Measurements from ENCODE around the gene ARNT2.
"Not testable (repeated sequence)": the region's sequence is repeated elsewhere in the genome, so short reads cannot be mapped to it uniquely, and the experiment has no call there.

Gene ARNT2

DNA sequence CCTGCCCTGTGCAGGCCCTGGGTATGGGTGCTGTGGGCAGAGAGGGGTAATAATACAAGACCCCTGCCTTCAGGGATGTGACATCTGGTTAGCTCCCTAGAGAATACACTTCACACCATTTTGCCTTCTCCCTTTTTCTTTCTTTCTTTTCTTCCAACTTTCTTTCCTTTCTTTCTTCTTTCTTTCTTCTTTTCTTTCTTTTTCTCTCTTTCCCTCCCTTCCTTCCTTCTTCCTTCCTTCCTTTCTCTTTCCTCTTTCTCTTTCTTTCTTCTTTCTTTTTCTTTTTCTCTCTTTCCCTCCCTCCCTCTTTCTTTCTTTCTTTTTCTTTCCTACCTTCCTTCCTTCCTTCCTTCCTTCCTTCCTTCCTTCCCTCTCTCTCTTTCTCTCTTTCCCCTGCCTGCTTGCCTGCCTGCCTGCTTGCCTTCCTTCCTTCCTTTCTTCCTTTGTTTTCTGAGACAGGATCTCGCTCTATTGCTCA is 222.5 kb downstream of the ARNT2 start:
- DNase-seq, result no peak

DNA sequence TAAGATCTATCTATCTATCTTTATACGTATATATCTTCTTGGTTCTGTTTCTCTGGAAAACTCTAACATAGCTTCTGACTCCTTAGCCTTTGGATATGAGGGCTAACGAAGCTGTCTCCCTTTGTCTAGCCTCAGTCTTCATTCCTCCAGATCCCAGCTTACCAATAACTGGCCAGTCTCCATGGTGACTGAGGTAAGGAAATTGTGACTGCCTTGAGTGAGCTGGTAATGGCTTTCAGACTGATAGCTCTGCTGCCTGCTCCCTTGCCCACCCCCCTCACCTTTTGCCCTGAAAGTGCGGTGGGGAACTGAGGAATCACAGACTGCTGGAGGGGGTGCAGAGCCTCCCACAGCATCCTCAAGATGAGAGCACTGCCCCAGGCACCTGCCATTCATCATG is 225.2 kb downstream of the ARNT2 start:
- no peak for DNase-seq

DNA sequence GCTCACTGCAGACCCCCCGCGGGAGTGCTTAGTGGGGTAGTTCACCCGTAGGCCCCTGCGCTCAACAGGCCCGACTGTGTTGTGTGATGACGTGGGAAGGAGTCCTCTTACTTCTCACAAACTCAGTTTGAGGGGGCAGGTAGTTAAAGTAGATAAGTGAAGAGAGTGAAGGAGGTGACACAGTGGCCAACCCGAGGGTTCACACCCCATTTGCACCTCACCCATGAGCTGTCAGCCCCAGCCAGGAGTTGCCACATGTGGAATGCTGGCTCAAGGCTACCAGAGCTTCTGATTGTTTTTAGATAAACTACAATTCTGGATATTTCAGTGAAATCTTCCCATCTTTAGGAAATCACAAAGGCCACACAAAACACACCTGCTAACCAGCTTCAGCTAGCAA is 226.8 kb downstream of the ARNT2 start:
- DNase-seq, result no peak

DNA sequence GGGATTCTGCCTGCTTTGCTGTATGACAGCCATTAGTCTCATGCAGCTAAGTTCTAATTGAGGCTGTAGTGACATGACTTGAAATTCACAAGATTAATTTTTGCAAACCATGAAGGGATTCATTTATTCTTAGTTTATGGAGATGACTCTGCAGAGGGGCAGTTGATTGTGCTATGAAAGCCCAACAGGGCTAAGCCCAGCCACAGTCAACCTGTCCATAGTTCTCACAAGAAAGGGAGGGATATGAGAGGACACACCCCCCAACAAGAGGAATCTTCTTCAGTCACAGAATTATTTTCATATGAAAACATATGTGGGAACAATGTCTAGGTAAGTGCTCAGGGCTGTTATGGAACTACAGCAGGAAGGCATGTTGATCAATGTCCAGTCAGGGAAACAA is 229.0 kb downstream of the ARNT2 start:
- DNase-seq, result no peak

DNA sequence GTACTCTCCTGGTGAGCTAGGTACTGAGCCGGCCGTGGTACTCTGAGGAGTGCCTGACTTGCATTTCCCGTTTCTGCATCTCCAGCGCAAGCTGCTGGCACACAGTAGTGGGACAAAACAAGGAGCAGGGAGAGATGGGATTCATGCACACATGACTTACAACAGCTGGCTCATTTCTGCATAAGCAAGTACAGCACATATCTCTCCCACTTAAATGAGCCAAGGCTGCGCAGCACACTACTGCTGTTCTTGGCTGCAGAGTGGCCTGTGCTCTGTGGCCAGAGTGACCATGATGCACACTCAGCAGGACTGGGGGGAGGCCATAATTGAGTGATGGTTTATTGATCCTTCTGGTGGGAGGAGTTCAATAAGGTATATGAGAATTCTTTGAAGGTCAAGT is 231.8 kb downstream of the ARNT2 start:
- DNase-seq, result no peak

DNA sequence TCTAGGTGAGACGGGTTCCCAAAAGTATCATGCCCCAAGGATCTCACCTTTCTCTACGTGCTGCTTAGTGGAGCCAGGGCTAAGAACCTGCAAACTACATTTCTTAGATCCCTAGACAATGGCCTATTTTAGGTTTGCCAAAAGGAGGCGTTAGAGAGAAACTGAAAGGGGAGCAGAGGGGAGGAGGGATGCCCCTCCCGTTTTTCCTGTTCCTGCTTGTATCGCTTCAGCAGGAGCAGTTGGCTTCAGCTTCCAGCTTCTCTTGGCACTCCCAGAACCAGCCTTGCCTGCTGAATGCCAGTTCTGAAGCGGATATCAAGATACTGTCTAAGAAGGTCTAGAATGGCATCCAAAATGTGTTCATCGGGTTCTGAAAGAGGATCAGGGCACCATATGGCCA is 232.5 kb downstream of the ARNT2 start:
- DNase-seq, result no peak

DNA sequence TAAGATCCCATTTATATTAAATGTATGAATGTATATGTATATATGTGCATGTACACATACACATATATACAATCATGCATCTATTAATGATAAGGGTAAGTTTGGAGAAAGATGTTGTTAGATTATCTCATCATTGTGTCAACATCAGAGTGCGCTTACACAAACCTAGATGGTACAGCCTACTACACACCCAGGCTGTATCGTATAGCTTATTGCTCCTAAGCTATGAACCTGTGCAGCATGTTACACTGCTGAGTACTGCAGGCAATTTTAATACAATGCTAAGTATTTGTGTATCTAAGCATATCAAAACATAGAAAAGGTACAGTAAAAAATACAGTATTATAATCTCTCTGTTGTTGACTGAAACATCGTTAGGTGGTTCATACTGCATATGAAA is 233.6 kb downstream of the ARNT2 start:
- no peak for DNase-seq

DNA sequence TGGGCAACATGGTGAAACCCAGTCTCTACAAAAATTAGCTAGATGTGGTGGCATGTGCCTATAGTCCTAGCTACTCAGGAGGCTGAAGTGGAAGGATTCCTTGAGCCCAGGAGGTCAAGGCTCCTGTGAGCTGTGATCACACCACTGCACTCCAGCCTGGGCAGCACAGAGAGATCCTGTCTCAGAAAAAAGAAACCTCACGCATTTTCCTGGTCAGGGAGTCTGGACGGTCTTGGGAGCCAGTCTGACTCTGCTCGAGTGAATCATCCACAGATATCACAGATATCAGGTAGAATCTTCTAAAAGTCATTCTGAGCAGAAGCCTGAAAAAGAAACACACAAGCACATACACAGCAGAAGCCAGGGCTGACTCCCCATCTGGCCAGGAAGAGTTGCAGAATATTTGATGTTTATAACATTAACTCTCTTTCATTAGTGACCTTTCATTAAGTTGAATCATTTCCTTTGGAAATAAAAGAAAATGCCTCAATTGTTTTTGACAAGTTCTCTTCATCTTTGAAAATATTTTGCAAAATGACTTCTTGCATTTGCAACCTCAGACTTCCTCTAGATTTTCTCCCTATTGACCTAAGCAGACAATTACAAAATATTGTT is 234.5 kb downstream of the ARNT2 start:
- no peak for DNase-seq

DNA sequence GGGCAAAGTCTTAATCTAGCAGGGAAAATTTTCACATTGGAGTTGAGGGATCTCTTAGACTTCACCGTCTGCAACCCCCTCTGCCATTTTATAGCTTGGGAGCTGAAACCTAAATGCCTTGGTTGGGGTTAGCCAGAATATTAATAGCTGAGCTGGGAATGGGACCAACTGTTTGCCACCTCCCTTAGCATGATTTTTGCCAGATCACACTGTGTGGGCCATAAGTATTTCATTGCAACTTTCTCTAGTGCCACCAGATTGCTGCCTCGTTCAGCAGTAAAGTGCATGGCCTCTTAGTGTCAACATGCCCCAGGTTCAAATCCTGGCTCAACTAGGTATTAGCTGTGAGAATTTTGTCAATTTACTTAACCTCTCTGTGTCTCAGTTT is 235.0 kb downstream of the ARNT2 start:
- DNase-seq, result no peak

DNA sequence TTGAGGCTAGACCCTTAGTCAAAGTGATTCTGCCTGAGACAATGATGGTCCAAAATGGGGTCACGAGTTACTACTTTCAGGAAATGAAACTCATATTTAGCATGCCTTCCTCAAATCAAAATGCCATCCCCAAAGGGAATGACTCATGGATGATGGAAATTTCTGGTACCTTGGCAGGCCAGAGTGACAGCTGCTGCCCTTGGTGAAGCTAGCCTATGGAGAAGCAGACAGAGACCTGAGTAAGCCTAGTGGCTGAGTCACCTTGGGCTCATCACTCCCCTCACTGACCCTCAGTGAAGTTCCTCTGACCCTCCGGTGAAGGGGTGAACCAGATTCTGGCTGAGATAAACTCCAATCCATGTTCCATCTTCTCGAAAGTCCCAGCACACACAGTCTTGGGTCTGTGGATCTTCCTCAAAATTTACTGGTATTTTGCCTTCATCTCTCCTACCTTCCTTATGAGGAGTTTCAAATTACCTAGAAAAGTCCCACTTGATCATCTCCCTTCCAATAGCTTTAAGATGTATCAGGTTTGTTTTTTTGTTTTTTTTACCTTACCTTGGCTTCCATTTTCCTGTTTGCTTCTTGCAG is 236.4 kb downstream of the ARNT2 start:
- no peak for DNase-seq

DNA sequence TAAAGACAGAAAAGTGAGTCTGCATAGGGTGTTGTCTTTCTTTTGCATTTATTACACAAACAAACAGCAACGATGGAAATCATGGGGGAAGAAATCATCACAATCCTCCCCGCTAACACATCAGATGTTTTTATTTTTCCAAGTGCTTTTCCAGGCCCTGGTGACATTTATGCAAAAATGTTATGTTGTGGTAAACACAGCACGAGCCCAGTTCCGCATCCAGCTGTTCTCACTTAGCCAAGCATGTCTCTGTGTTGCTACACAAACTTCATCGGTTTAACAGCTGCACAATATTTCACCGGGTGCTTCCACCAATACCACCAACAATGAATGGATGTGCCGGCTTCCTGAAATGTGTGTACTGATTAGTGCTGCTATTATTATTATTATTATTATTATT is 237.2 kb downstream of the ARNT2 start:
- DNase-seq, result no peak

DNA sequence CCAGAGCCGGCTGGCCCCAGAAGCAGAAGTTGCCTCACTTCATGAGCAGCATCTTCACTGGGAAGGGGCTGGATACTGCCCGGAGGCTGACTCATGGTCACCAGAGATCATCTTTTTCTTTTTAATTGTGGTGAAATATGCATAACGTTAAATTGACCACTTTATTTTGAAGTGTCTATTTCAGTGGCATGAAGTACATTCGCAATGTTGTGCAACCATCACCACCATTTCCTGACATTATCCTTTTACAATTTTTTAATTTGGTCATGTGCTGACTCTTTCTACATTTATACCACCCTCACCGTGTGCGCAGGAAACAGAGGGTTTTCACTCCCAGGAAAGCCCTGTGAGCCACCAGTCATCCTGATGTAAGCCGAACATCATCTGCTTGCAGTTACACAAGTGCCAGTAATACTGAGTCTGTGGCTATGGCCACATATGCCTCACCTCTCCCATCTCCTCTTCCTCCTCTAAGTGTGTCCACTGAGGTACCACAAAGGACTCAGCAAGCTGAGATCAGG is 239.3 kb downstream of the ARNT2 start:
- DNase-seq, result no peak

DNA sequence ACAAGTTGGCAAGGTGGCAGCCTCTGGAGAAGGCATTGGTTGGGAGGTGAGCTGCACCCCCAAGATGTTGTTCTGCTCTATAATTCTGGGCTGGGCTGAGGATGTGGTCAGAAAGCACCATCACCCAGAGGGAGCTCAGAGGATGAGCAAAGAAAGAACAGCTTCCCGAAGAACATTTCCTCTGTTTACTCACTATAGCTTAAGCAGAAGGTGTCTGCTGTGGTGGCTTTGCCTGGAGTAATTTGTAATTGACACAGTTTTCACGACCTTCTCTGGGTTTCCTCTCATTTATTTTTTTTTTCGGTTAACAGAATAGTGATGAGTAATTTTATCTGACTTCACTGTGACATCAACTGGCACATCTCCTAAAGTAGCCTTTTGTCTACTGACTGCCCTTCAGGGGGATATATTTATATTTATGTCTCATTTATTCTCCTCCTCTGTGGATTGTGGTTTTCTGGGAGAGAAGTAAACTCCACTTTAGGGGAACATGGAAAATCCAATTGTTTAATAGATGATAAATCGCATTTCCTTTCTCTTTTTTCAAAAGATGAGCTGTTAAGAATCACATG is 241.4 kb downstream of the ARNT2 start:
- no peak for DNase-seq

DNA sequence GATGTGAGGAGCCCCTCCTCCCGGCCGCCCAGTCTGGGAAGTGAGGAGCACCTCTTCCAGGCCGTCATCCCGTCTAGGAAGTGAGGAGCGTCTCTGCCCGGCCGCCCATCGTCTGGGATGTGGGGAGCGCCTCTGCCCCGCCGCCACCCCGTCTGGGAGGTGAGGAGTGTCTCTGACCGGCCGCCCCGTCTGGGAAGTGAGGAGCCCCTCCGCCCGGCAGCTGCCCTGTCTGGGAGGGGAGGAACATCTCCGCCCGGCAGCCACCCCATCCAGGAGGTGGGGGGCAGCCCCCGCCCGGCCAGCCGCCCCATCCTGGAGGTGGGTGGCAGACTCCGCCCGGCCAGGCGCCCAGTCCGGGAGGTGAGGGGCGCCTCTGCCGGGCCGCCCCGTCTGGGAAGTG is 243.2 kb downstream of the ARNT2 start:
- DNase-seq, result not testable (repeated sequence)
